Hematopoietic multipotent progenitor cell treated with erythropoietin and hydrocortisone succinate and interleukin-3 and kit ligand, for 8 days (in vitro differentiated cells): ENCODE results near the gene SLC17A1.
A peak's percentile ranks its signal among the peaks of the same experiment; 100 is the strongest.
"Not testable (repeated sequence)": the region's sequence is repeated elsewhere in the genome, so short reads cannot be mapped to it uniquely, and the experiment has no call there.

Source experiments
- DNase-seq: peaks from one replicate; pipeline ENCODE4 v3.0.0-alpha.2; 2015

Gene SLC17A1

DNA sequence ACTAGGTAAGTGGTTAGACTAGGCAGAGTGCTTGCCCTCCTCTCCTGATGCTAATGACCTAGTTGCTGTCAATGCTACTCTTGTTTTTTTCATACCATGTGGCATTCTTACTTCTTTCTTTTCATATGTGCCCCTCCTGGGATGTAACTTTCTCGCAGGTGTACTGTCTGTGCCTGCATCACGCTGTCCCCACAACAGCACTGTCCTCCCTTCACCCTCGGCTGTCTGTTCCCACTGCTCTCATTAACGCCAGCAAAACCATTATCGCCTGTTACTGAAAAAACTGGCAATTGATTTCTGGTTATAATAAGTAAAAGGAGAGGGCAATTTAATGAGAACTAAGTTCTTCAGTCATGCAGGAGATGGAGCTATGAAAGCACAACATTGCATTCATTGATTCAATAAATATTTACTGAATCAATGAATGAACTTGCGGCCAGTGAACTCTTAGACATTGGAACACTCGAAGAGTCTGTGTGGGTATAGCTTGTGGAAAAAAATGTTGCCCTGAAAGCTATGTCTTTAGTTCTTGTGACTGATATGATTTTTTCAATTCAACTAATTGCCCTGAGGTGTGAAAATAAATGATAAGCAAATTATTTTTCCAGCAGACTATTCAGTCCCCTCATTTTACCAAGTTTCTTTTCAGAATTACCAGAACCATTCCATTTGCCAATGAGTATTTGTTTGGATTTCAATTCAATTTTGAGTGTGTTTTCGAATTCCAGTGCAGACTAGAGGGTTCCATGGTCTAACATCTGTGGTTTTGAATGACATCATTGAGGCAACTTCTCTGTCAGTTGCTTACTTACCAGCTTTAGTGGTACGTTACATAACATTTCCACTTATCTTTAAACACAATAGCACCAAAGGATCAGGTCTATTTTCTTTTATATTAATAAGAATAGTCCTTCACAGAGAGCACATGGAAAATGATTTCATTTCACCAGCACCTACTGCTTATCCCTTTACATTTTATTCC is 75.2 kb downstream of the SLC17A1 start:
- DNase-seq: no peak

DNA sequence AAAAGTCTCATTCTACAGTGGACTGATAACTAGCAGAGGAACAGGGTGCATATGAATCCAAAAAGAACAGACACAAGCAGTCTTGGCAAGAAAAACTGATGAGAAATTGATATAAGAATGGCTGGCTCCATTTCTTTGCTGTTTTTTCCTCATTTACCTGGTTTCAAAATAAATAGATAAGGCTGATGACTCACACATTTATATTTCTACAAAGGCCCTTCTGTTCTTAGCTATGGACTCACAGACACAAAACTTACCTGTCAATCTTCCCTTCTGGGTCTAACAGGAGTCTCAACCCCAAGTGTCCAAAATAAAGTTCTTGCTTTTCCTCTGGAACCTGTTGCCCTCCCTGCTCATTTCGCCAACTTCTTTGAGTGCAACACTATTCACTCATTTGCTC is 76.4 kb downstream of the SLC17A1 start:
- no peak for DNase-seq

GRCh38 chr6:25754535-25754934 is 77.3 kb downstream of the SLC17A1 start, which contains the start of gene SLC17A4:
TSS of gene SLC17A4 (plus strand) at chr6:25754742. CDS start at chr6:25761963, 7,221 bp downstream.
- DNase-seq: no peak

- no peak for DNase-seq
Observed at GRCh38 chr6:25753079-25753478, 78.8 kb downstream of the SLC17A1 start.

DNA sequence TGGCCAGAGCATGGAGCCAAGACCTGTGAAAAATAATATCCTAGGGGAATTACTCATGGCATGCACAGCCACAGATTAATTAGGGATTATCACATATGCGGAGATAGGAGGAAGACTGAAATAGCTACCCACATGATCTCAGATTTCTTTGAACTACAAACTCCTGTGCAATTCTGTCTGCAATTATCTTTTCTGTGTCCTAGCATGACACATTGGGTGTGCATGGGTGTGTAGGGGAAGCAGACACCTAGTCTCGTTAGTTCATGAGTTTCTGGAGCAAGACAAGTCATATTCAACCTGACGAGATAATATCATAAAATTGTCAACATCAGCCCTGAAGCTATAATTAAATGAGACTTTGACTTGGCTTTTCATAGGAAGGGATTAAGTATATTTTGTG is 80.9 kb downstream of the SLC17A1 start:
- no peak for DNase-seq

GRCh38 chr6:25749837-25750236 is 82.0 kb downstream of the SLC17A1 start:
- DNase-seq: peak; percentile 39

- not testable (repeated sequence) for DNase-seq
Observed at GRCh38 chr6:25748601-25749517, 83.0 kb downstream of the SLC17A1 start.

DNA sequence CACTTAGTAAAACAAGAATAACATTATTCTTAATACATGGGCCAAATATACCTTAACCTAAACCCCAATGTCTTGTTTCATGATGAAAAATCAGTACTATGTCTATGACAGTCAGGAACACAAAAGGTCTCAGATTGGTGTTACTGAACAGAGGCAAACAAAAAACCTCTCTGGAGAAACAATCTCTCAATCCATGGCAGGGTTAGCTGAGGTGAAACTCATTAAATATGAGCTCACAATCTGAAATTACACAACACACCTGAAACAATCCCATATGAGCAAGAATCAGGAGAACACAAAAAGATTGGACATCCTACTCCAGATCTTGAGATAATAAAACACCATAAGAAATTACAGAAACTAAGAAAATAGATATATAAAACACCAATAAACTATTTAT is 83.8 kb downstream of the SLC17A1 start:
- no peak for DNase-seq

GRCh38 chr6:25747477-25747876 is 84.4 kb downstream of the SLC17A1 start:
- no peak for DNase-seq

DNA sequence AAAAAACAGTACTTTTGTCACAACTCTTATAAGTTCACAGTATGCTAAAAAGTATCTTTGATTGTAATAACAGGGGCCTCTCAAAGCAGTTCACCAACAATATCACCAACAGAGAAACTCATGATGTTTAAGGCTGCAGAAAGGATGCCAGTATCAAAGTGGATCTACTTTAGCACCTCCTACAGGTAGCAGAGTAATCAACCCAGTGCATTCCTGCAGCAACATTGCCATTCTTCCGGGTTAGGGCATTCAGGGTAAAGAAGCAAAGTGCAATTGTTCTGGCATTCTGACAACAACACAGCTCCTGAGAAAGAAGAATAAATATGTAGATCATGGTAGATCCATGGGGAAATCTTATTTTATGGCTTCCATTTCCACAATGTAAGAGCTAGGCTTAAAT is 84.9 kb downstream of the SLC17A1 start:
- DNase-seq: no peak

GRCh38 chr6:25745836-25746235 is 86.0 kb downstream of the SLC17A1 start:
- no peak for DNase-seq

- DNase-seq: no peak
Observed at GRCh38 chr6:25743868-25744267, 88.0 kb downstream of the SLC17A1 start.

DNA sequence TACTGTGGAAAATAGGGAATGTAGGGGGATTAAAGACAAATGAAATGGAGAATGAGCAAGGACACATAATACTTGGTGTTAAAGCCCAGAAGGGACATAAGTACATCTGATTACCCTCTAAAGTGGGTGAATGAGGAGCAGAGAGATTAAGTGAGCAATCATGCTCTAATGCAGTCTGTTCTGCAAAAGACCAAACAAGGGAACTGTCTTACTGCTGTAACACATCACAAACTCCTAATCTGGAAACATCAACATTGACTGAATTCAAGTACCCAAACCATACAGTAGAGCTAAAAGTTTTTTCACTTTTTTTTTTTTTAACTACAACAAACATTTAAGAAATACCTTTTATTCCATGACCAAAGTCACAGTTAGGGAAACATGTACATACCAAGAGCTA is 96.6 kb downstream of the SLC17A1 start:
- DNase-seq: no peak
